KOPT-K1 (cell line): Measurements from ENCODE around the gene MRAP.
"Not testable (repeated sequence)": the region's sequence is repeated elsewhere in the genome, so short reads cannot be mapped to it uniquely, and the experiment has no call there.

ENCODE experiments used
- H3K27ac ChIP-seq: fragments of 200-600 bp; sonication (generic); 2 replicates; pipeline ENCODE4 v1.5.1; 2016; ENCODE audit warnings: antibody characterized with exemption, mild to moderate bottlenecking, low read depth, low read length; ENCODE audit not compliant: poor library complexity, severe bottlenecking
- H3K36me3 ChIP-seq: fragments of 200-600 bp; sonication (generic); 2 replicates; pipeline ENCODE4 v1.5.1; 2017; ENCODE audit warnings: antibody characterized with exemption, mild to moderate bottlenecking, low read length, moderate library complexity; ENCODE audit not compliant: insufficient read depth
- H3K9me3 ChIP-seq: fragments of 200-600 bp; sonication (generic); 2 replicates; pipeline ENCODE4 v1.5.1; 2017; ENCODE audit warnings: antibody characterized with exemption, low read length, mild to moderate bottlenecking; ENCODE audit not compliant: insufficient read depth, poor library complexity, severe bottlenecking

Gene MRAP

GRCh38 chr21:32298658-32299081, at the start of gene MRAP:
Gene MRAP, plus strand, starts transcription at chr21:32298855. Its CDS starts 117 bp downstream, at chr21:32298972.
- Histone ChIP-seq H3K9me3 (no peaks in the 10 kb centered on the region), H3K36me3 (peaks cover 17% of the 10 kb centered on the region; the same call in 1 of the 2 replicates), H3K27ac (no peak within 1 kb of the TSS)

DNA sequence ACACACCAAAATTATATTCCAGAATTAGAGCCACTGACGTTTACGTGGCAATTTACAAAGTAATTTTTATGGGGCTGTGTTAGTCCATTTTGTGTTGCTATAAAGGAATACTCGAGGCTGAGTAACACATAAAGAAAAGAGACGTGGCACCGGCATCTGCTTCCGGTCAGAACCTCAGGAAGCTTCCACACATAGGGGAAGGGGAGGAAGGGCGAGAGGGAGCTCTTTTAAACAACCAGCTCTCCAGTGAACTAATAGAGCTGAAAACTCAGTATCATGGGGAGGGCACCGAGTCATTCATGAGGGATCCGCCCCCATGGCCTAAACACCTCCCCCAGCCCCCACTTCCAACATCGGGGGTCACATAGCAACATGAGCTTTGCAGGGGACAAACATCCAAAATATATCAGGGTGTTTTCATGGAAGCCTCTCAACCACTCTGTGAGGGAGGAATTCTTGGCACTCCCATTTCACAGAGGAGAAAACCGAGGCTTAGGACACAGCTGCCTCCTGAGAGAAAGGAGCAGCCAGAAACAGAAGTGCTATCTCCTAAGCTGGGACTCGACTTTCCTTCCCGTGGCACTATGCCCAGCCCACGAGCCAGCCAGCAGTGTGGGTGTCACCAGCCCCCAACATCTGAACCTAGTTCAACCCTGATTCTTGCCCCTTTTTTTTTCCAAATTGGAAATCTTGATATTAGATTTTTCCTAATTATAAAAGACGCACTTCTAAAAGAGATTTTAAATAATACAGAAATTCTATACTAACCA, 49.0 kb upstream of the MRAP start:
- Histone ChIP-seq H3K9me3 (peaks cover 17% of the 10 kb centered on the region), H3K36me3 (no peaks in the 10 kb centered on the region), H3K27ac (no peak overlapping the region)

- H3K9me3 ChIP-seq, result peaks cover 13% of the 10 kb centered on the region
- no peak overlapping the region for H3K27ac ChIP-seq
- no peaks in the 10 kb centered on the region for H3K36me3 ChIP-seq
These were observed 46.5 kb upstream of the MRAP start for GRCh38 chr21:32252136-32252535.

DNA sequence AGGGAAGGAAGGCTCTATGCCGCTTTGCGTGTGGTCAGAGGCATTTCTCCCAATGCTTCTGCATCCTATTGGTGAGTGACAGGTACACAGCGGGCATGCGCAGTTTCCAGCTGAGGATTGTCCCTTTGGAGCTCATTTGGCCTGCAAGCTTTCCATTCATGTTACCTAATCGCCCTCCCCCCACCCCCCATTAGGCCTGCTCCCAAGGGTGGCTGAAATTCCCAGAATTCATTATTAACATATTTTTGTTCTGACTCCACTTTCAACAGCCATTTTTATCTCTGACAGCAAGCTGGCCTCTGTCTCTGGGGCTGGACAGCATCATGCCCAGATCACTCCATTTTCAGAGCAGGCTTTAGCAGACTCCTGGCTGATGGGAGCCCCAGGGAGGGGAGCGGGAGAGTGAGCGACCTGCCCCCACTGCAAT, 45.4 kb upstream of the MRAP start:
- H3K36me3 ChIP-seq, result no peaks in the 10 kb centered on the region
- H3K9me3 ChIP-seq, result peaks cover 13% of the 10 kb centered on the region
- H3K27ac ChIP-seq, result no peak overlapping the region

- Histone ChIP-seq H3K9me3 (no peaks in the 10 kb centered on the region), H3K36me3 (no peaks in the 10 kb centered on the region), H3K27ac (no peak overlapping the region)
These were observed 42.4 kb upstream of the MRAP start for GRCh38 chr21:32256251-32256650.

GRCh38 chr21:32256873-32257620, 41.6 kb upstream of the MRAP start:
- Histone ChIP-seq H3K27ac (no peak overlapping the region), H3K9me3 (no peaks in the 10 kb centered on the region), H3K36me3 (no peaks in the 10 kb centered on the region)

DNA sequence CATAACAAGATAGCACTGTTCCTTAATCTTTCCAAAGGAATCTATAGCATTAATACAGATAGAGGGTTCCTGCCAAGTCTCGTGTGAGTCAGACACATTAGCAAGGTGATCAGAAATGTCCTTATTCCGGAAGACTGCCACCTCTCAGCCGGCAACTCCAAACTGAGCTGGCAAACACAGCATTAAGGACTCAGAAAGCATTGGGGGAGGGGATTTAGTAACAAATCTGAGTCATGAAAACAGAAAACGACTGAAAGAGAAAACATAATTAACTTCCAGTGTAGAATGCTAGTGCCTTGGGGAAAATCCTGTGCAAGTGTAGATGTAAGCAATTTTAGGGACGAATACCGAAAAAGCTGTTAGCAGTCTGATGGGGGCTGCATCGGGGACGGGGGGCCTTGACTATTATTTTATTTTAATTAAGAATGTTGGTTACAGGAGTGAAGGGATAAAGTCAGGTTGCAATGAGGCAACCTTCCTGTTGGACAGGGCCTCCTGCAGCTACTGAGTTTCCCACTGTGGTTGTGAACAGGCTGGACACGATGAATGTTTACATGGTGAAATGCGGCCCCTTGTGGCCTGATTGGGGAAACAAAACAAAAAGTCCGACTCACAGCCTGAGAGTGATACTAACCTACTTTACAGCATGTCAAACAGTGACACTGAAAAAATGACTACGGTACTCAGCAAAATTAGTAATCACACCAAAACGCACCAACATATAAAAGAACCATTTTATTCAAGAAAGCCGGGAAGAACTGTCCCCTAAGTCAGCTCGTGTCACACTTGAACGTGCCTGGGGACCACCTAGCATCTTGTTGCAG, 40.5 kb upstream of the MRAP start:
- H3K9me3 ChIP-seq, result no peaks in the 10 kb centered on the region
- H3K36me3 ChIP-seq, result no peaks in the 10 kb centered on the region
- no peak overlapping the region for H3K27ac ChIP-seq

- not testable (repeated sequence) for H3K36me3 ChIP-seq, H3K27ac ChIP-seq, H3K9me3 ChIP-seq
These were observed 39.9 kb upstream of the MRAP start for GRCh38 chr21:32258786-32259048.

DNA sequence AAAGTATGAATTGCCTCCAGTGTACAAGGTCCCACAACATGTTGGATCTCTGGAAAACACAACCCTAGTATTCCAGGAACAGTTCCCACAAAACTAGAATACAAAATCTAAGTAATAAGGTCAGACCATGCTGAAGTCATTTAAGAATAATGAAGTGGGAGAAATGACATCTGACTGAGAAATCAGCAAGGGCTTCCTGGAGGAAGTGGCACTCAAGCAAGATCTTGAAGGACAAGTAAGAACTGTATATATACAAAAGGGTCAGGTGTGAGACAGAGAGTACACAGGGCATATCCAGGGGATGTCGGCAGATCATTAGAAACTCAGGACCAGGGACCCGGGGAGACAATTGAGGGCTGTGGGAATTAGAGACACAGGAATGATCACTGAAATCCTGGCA, 38.5 kb upstream of the MRAP start:
- H3K36me3 ChIP-seq, result no peaks in the 10 kb centered on the region
- H3K27ac ChIP-seq, result no peak overlapping the region
- no peaks in the 10 kb centered on the region for H3K9me3 ChIP-seq

- Histone ChIP-seq H3K36me3 (peaks cover 5% of the 10 kb centered on the region), H3K27ac (no peak overlapping the region), H3K9me3 (no peaks in the 10 kb centered on the region)
These were observed 36.7 kb upstream of the MRAP start for GRCh38 chr21:32261929-32262328.

DNA sequence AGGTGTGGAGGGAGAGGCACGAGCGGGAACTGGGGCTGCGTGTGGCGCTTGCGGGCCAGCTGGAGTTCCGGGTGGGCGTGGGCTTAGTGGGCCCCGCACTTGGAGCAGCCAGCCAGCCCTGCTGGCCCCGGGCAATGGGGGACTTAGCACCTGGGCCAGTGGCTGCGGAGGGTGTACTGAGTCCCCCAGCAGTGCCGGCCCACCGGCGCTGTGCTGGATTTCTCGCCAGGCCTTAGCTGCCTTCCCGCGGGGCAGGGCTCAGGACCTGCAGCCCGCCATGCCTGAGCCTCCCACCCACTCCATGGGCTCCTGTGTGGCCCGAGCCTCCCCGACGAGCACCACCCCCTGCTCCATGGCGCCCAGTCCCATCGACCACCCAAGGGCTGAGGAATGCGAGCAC, 33.3 kb upstream of the MRAP start:
- H3K9me3 ChIP-seq, H3K27ac ChIP-seq: not testable (repeated sequence)
- peaks cover 39% of the 10 kb centered on the region for H3K36me3 ChIP-seq

- Histone ChIP-seq H3K27ac (no peak overlapping the region), H3K9me3 (no peaks in the 10 kb centered on the region), H3K36me3 (peaks cover 91% of the 10 kb centered on the region)
These were observed 27.9 kb upstream of the MRAP start for GRCh38 chr21:32270748-32271147.

DNA sequence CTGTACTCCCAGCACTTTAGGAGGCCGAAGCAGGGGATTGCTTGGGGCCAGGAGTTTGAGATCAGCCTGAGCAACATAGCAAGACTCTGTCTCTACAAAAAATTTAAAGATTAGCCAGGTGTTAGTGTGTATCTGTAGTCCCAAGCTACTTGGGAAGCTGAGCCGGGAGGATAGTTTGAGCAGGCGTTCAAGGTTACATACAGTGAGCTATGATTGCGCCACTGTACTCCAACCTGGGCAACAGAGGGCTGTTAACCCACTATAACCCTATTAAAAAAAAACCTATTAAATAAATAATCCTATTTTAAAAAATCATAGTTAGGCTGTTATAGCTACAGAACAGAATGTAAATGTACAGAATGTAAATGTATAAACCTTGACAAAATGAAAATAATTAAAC, 22.0 kb upstream of the MRAP start:
- Histone ChIP-seq H3K27ac (no peak overlapping the region), H3K9me3 (no peaks in the 10 kb centered on the region), H3K36me3 (peaks cover 39% of the 10 kb centered on the region)

DNA sequence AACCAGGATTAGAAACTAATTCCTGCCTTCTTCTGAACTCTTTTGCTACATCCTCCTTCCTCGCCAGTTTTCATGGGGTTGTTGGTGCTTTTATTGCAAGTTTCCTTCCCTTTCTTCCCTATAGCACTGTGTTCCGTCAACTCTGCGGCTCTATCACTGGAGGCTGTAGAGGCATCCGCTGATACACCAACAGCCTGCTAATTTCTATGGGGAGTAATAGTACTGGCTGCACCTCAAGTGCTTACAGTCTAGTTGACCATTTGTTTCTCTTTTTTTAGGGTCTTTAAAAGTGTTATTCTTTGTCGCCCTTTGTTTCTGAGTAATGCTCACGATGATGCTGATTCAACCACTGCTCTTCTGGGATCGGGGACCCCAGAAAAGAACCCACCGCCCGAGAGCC, 20.6 kb upstream of the MRAP start:
- no peaks in the 10 kb centered on the region for H3K9me3 ChIP-seq
- peak overlapping the region; percentile 77 for H3K27ac ChIP-seq
- H3K36me3 ChIP-seq, result peaks cover 25% of the 10 kb centered on the region
